HepG2 (cell line): Measurements from ENCODE around the gene TXNL4A. TPM values are rescaled to one million over a fixed set of nuclear protein-coding genes. Genes with fewer than 3 reads are reported as not detected.

ENCODE experiments used
- PAX8 ChIP-seq: sonication (generic); formaldehyde crosslinking; IDR thresholded peaks from 2 replicates; pipeline ENCODE4 v1.8.0; 2022; ENCODE audit warnings: mild to moderate bottlenecking, missing genetic modification reagents, borderline replicate concordance
- SETDB1 ChIP-seq: sonication (generic); formaldehyde crosslinking; IDR thresholded peaks from 2 replicates; pipeline ENCODE4 v1.5.1; 2020; ENCODE audit warnings: missing genetic modification reagents, mild to moderate bottlenecking, borderline replicate concordance
- SP140L ChIP-seq: sonication (generic); formaldehyde crosslinking; IDR thresholded peaks from 2 replicates; pipeline ENCODE4 v1.4.0; 2020; ENCODE audit warnings: missing genetic modification reagents, borderline replicate concordance
- SP5 ChIP-seq: IDR thresholded peaks from 2 replicates; pipeline ENCODE4 v1.6.1; 2016; ENCODE audit warnings: low read depth, borderline replicate concordance
- ZMAT3 ChIP-seq: sonication (generic); formaldehyde crosslinking; conservative IDR thresholded peaks from 2 replicates; pipeline ENCODE4 v1.7.0; 2021; ENCODE audit warnings: missing genetic modification reagents
- ZNF10 ChIP-seq: sonication (generic); formaldehyde crosslinking; IDR thresholded peaks from 2 replicates; pipeline ENCODE4 v1.4.0; 2020; ENCODE audit warnings: mild to moderate bottlenecking, low read depth, missing genetic modification reagents, borderline replicate concordance
- ZNF101 ChIP-seq: sonication (generic); formaldehyde crosslinking; IDR thresholded peaks from 2 replicates; pipeline ENCODE4 v1.4.0; 2020; ENCODE audit warnings: mild to moderate bottlenecking, low read depth, missing genetic modification reagents, borderline replicate concordance
- ZNF225 ChIP-seq: sonication (generic); formaldehyde crosslinking; IDR thresholded peaks from 2 replicates; pipeline ENCODE4 v1.4.0; 2020; ENCODE audit warnings: mild to moderate bottlenecking, missing genetic modification reagents
- ZNF446 ChIP-seq: sonication (generic); formaldehyde crosslinking; IDR thresholded peaks from 2 replicates; pipeline ENCODE4 v1.5.0; 2020; ENCODE audit warnings: mild to moderate bottlenecking, missing genetic modification reagents
- ZNF569 ChIP-seq: sonication (generic); formaldehyde crosslinking; IDR thresholded peaks from 2 replicates; pipeline ENCODE4 v1.5.0; 2020; ENCODE audit warnings: mild to moderate bottlenecking, missing genetic modification reagents, moderate library complexity, borderline replicate concordance
- polyA plus RNA-seq, 8 experiments: library from polyadenylated mRNA; depleted of rRNA in 3 of 8; stranded (reverse) in 7 of 8; unstranded in 1 of 8; fragments of >200 nt; fragmentation: Illumina TruSeq in 4 of 8; extraction: Trizol in 4 of 8; gene quantifications; 2 replicates each; pipeline versions ENCODE4 v1.2.1 to v1.2.3, GENCODE V29; 2011 to 2016; ENCODE audit warnings: low read depth in 4 of 8, missing spikeins in 1 of 8, mixed read lengths in 1 of 8; ENCODE audit not compliant: insufficient read depth in 1 of 8
- total RNA-seq, 5 experiments: library from RNA; depleted of rRNA; stranded (reverse); fragments of >200 nt; fragmentation: Illumina TruSeq; extraction: Trizol; gene quantifications; 2 replicates each; pipeline ENCODE4 v1.2.3, GENCODE V29; 2016; ENCODE audit warnings: low read depth in 1 of 5
- TF ChIP-seq, protein P1 (sequence below): sonication (generic); formaldehyde crosslinking; IDR thresholded peaks from 2 replicates; pipeline ENCODE4 v1.9.0; 2021; ENCODE audit warnings: missing genetic modification reagents, borderline replicate concordance
- TF ChIP-seq, protein P2 (sequence below): sonication (generic); formaldehyde crosslinking; IDR thresholded peaks from 2 replicates; pipeline ENCODE4 v1.8.1; 2022; ENCODE audit warnings: mild to moderate bottlenecking, missing genetic modification reagents
- TF ChIP-seq, protein P3 (sequence below): sonication (generic); formaldehyde crosslinking; IDR thresholded peaks from 2 replicates; pipeline ENCODE4 v1.4.0; 2020; ENCODE audit warnings: mild to moderate bottlenecking, missing genetic modification reagents
- TF ChIP-seq, protein P4 (sequence below), 2 experiments: sonication (generic) in 1 of 2; formaldehyde crosslinking in 1 of 2; IDR thresholded peaks; 2 replicates each; pipeline versions ENCODE4 v1.6.1 to v1.9.0; 2014 to 2022; ENCODE audit warnings: antibody characterized with exemption in 1 of 2, borderline replicate concordance in 1 of 2, inconsistent platforms in 1 of 2, low read depth in 1 of 2, missing genetic modification reagents in 1 of 2

The TXNL4A gene
- total and polyA plus RNA-seq, 2 of the 13 experiments (the other 11 are each of a cell fraction or from before 2014, with no cell fraction given) = 172 to 202 TPM

DNA sequence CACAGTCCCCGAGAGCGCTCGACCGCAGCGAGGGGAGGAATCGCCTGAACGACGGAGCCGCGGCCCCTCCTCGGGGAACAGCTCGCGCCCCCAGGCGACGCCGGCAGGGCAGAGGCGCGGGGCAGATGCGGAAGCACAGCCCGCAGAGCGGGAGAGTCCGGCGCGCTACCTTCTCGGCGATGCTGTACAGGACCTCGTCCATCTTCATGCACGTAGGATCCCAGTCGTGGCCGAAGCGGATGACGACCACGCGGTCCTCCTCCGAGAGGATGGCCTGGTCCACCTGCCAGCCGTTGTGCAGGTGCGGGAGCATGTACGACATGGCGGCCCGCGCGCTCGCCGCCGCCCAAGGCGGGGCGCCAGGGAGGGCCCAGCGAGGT, 302 bp downstream of the TXNL4A start (continued):
- TF ChIP-seq, protein P1, sequence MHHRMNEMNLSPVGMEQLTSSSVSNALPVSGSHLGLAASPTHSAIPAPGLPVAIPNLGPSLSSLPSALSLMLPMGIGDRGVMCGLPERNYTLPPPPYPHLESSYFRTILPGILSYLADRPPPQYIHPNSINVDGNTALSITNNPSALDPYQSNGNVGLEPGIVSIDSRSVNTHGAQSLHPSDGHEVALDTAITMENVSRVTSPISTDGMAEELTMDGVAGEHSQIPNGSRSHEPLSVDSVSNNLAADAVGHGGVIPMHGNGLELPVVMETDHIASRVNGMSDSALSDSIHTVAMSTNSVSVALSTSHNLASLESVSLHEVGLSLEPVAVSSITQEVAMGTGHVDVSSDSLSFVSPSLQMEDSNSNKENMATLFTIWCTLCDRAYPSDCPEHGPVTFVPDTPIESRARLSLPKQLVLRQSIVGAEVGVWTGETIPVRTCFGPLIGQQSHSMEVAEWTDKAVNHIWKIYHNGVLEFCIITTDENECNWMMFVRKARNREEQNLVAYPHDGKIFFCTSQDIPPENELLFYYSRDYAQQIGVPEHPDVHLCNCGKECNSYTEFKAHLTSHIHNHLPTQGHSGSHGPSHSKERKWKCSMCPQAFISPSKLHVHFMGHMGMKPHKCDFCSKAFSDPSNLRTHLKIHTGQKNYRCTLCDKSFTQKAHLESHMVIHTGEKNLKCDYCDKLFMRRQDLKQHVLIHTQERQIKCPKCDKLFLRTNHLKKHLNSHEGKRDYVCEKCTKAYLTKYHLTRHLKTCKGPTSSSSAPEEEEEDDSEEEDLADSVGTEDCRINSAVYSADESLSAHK = no peak
- TF ChIP-seq SP5 (CRISPR knock-in tag) (no peak), SETDB1 (no peak), ZNF446 (no peak), PAX8 (CRISPR knock-in tag) (peak; percentile 76; the same call in 1 of the 2 replicates), ZMAT3 (CRISPR knock-in tag) (peak; percentile 80; the same call in 1 of the 2 replicates), ZNF101 (CRISPR knock-in tag) (no peak), ZNF569 (no peak), SP140L (CRISPR knock-in tag) (no peak), ZNF10 (CRISPR knock-in tag) (no peak), ZNF225 (CRISPR knock-in tag) (no peak)
- TF ChIP-seq, protein P2, sequence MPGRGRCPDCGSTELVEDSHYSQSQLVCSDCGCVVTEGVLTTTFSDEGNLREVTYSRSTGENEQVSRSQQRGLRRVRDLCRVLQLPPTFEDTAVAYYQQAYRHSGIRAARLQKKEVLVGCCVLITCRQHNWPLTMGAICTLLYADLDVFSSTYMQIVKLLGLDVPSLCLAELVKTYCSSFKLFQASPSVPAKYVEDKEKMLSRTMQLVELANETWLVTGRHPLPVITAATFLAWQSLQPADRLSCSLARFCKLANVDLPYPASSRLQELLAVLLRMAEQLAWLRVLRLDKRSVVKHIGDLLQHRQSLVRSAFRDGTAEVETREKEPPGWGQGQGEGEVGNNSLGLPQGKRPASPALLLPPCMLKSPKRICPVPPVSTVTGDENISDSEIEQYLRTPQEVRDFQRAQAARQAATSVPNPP (CRISPR knock-in tag) = peak; percentile 76; the same call in 1 of the 2 replicates
- TF ChIP-seq, protein P3, sequence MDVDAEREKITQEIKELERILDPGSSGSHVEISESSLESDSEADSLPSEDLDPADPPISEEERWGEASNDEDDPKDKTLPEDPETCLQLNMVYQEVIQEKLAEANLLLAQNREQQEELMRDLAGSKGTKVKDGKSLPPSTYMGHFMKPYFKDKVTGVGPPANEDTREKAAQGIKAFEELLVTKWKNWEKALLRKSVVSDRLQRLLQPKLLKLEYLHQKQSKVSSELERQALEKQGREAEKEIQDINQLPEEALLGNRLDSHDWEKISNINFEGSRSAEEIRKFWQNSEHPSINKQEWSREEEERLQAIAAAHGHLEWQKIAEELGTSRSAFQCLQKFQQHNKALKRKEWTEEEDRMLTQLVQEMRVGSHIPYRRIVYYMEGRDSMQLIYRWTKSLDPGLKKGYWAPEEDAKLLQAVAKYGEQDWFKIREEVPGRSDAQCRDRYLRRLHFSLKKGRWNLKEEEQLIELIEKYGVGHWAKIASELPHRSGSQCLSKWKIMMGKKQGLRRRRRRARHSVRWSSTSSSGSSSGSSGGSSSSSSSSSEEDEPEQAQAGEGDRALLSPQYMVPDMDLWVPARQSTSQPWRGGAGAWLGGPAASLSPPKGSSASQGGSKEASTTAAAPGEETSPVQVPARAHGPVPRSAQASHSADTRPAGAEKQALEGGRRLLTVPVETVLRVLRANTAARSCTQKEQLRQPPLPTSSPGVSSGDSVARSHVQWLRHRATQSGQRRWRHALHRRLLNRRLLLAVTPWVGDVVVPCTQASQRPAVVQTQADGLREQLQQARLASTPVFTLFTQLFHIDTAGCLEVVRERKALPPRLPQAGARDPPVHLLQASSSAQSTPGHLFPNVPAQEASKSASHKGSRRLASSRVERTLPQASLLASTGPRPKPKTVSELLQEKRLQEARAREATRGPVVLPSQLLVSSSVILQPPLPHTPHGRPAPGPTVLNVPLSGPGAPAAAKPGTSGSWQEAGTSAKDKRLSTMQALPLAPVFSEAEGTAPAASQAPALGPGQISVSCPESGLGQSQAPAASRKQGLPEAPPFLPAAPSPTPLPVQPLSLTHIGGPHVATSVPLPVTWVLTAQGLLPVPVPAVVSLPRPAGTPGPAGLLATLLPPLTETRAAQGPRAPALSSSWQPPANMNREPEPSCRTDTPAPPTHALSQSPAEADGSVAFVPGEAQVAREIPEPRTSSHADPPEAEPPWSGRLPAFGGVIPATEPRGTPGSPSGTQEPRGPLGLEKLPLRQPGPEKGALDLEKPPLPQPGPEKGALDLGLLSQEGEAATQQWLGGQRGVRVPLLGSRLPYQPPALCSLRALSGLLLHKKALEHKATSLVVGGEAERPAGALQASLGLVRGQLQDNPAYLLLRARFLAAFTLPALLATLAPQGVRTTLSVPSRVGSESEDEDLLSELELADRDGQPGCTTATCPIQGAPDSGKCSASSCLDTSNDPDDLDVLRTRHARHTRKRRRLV = no peak
- TF ChIP-seq, protein P4, sequence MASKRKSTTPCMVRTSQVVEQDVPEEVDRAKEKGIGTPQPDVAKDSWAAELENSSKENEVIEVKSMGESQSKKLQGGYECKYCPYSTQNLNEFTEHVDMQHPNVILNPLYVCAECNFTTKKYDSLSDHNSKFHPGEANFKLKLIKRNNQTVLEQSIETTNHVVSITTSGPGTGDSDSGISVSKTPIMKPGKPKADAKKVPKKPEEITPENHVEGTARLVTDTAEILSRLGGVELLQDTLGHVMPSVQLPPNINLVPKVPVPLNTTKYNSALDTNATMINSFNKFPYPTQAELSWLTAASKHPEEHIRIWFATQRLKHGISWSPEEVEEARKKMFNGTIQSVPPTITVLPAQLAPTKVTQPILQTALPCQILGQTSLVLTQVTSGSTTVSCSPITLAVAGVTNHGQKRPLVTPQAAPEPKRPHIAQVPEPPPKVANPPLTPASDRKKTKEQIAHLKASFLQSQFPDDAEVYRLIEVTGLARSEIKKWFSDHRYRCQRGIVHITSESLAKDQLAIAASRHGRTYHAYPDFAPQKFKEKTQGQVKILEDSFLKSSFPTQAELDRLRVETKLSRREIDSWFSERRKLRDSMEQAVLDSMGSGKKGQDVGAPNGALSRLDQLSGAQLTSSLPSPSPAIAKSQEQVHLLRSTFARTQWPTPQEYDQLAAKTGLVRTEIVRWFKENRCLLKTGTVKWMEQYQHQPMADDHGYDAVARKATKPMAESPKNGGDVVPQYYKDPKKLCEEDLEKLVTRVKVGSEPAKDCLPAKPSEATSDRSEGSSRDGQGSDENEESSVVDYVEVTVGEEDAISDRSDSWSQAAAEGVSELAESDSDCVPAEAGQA (IDR thresholded peaks at IDR 0.05; ENCODE audit: low read depth) = no peak
- TF ChIP-seq, protein P4 (CRISPR knock-in tag; IDR thresholded peaks at IDR 0.05; ENCODE audit: borderline replicate concordance) = no peak
